IMR-90 (cell line): ENCODE measurements around the gene PDZRN3. TPM values are rescaled to one million over a fixed set of nuclear protein-coding genes. Genes with fewer than 3 reads are reported as not detected.

ENCODE experiments used
- ATAC-seq: fragments of 200-7000 bp; cut with Tn5 transposase; 2 replicates; pipeline ENCODE4 v1.9.1; 2020; ENCODE audit warnings: low read depth, mild to moderate bottlenecking, moderate library complexity
- BruUV-seq: library from RNA; stranded (reverse); fragments of 400-500 nt; replicated peaks from 2 replicates; lab custom pipeline; 2021; lab: Mats Ljungman, UMichigan
- CTCF ChIA-PET: fragments of 300-600 bp; formaldehyde crosslinking; extraction: SDS; loops from one replicate; lab custom pipeline; 2021; ENCODE audit warnings: antibody characterized with exemption; lab: Yijun Ruan, JAX
- POLR2A ChIA-PET: fragments of 300-600 bp; sonication (Branson Sonifier 250); formaldehyde crosslinking; loops from one replicate; lab custom pipeline; 2022; ENCODE audit warnings: antibody characterized with exemption; ENCODE audit not compliant: unreplicated experiment; lab: Charles Lee
- DNase-seq: peaks from one replicate; pipeline ENCODE4 v3.0.0; 2013
- H2AFZ ChIP-seq: replicated peaks from 2 replicates; pipeline ENCODE3; 2013; ENCODE audit warnings: low read length, mild to moderate bottlenecking; ENCODE audit not compliant: poor library complexity
- H2AK5ac ChIP-seq: 2 replicates; pipeline ENCODE4 v1.6.1; 2013; ENCODE audit warnings: low read depth, low read length, inconsistent platforms
- H2AK9ac ChIP-seq: replicated peaks from 2 replicates; pipeline ENCODE3; 2013; ENCODE audit warnings: mild to moderate bottlenecking, low read depth, low read length, moderate library complexity; ENCODE audit not compliant: poor library complexity
- H2BK120ac ChIP-seq: 2 replicates; pipeline ENCODE4 v1.6.1; 2013; ENCODE audit warnings: low read depth, low read length, inconsistent platforms
- H2BK15ac ChIP-seq: 3 replicates; pipeline ENCODE4 v1.6.1; 2013; ENCODE audit warnings: low read depth, low read length, inconsistent platforms
- H2BK20ac ChIP-seq: 2 replicates; pipeline ENCODE4 v1.6.1; 2013; ENCODE audit warnings: low read depth, mild to moderate bottlenecking, inconsistent platforms, low read length, moderate library complexity
- H2BK5ac ChIP-seq: 2 replicates; pipeline ENCODE4 v1.6.1; 2013; ENCODE audit warnings: mild to moderate bottlenecking, low read depth, low read length, inconsistent platforms; ENCODE audit not compliant: poor library complexity, severe bottlenecking
- H3K14ac ChIP-seq: replicated peaks from 2 replicates; pipeline ENCODE4 v1.6.1; 2013; ENCODE audit warnings: low read depth, low read length, inconsistent platforms
- H3K18ac ChIP-seq: 2 replicates; pipeline ENCODE4 v1.6.1; 2013; ENCODE audit warnings: low read depth, low read length, control low read depth
- H3K23ac ChIP-seq: 2 replicates; pipeline ENCODE4 v1.6.1; 2013; ENCODE audit warnings: low read depth, low read length, inconsistent platforms
- H3K27ac ChIP-seq: 2 replicates; pipeline ENCODE4 v1.5.1; 2013; ENCODE audit warnings: mild to moderate bottlenecking, control low read depth, low read length; ENCODE audit not compliant: insufficient read depth
- H3K27me3 ChIP-seq: 2 replicates; pipeline ENCODE4 v1.6.1; 2013; ENCODE audit warnings: low read length; ENCODE audit not compliant: control insufficient read depth, insufficient read depth
- H3K36me3 ChIP-seq: 2 replicates; pipeline ENCODE4 v1.6.1; 2013; ENCODE audit warnings: low read length, mixed read lengths; ENCODE audit not compliant: control insufficient read depth, insufficient read depth
- H3K4ac ChIP-seq: 2 replicates; pipeline ENCODE4 v1.6.1; 2013; ENCODE audit warnings: low read depth, low read length, inconsistent platforms
- H3K4me1 ChIP-seq: 2 replicates; pipeline ENCODE4 v1.6.1; 2013; ENCODE audit warnings: low read length, mixed read lengths; ENCODE audit not compliant: control insufficient read depth, insufficient read depth
- H3K4me2 ChIP-seq: 2 replicates; pipeline ENCODE4 v1.6.1; 2013; ENCODE audit warnings: low read depth, mild to moderate bottlenecking, control low read depth, low read length, moderate library complexity
- H3K4me3 ChIP-seq: 2 replicates; pipeline ENCODE4 v1.5.1; 2013; ENCODE audit warnings: low read depth, mild to moderate bottlenecking, control low read depth, low read length, moderate library complexity; ENCODE audit not compliant: insufficient read depth
- H3K56ac ChIP-seq: 2 replicates; pipeline ENCODE4 v1.6.1; 2013; ENCODE audit warnings: low read length, inconsistent platforms; ENCODE audit not compliant: insufficient read depth; ENCODE audit errors: extremely low read depth
- H3K79me1 ChIP-seq, 2 experiments: 2 replicates each; pipeline ENCODE4 v1.6.1; 2013; ENCODE audit warnings: low read length in 2 of 2, inconsistent platforms in 1 of 2, low read depth in 1 of 2
- H3K9ac ChIP-seq: 2 replicates; pipeline ENCODE4 v1.6.1; 2013; ENCODE audit warnings: low read depth, low read length, control low read depth
- H3K9me1 ChIP-seq: 2 replicates; pipeline ENCODE4 v1.6.1; 2013; ENCODE audit warnings: low read length, inconsistent platforms; ENCODE audit not compliant: insufficient read depth
- H3K9me3 ChIP-seq: 2 replicates; pipeline ENCODE4 v1.6.1; 2013; ENCODE audit warnings: low read length; ENCODE audit not compliant: control insufficient read depth, insufficient read depth
- H4K20me1 ChIP-seq: 2 replicates; pipeline ENCODE4 v1.6.1; 2013; ENCODE audit warnings: low read length, inconsistent platforms; ENCODE audit not compliant: insufficient read depth
- H4K5ac ChIP-seq: 2 replicates; pipeline ENCODE4 v1.6.1; 2013; ENCODE audit warnings: mild to moderate bottlenecking, low read depth, low read length, control low read depth
- H4K8ac ChIP-seq, 2 experiments: 2 replicates each; pipeline ENCODE4 v1.6.1; 2013; ENCODE audit warnings: low read depth in 2 of 2, low read length in 2 of 2, control low read depth in 1 of 2, inconsistent platforms in 1 of 2
- H4K91ac ChIP-seq: 2 replicates; pipeline ENCODE4 v1.6.1; 2013; ENCODE audit warnings: low read depth, low read length, inconsistent platforms; ENCODE audit not compliant: insufficient read depth
- RCOR1 ChIP-seq: IDR thresholded peaks from 2 replicates; pipeline ENCODE4 v1.6.1; 2012; ENCODE audit warnings: mild to moderate bottlenecking, low read length, improper control_type of control experiment; ENCODE audit not compliant: insufficient replicate concordance
- WGBS, 2 experiments: methylation state at CpG; one replicate each; pipeline versions ENCODE4 v1.1.5 to v1.1.7; 2013; ENCODE audit warnings: missing lambda C conversion rate in 2 of 2; ENCODE audit not compliant: insufficient read length in 1 of 2; ENCODE audit errors: extremely low coverage in 2 of 2; 5-methylcytosine and 5-hydroxymethylcytosine counted together
- dilution Hi-C: fragments of 300-500 bp; cut with HindIII; formaldehyde crosslinking; loops from one replicate; pipeline ENCODE4 v1.14.3; 2018; ENCODE audit warnings: low sequenced_read_pairs; ENCODE audit not compliant: unreplicated experiment
- in situ Hi-C: fragments of 300-500 bp; cut with MboI; formaldehyde crosslinking; loops from 3 replicates; pipeline ENCODE4 v1.14.3; 2019; ENCODE audit warnings: low sequenced_read_pairs, inconsistent platforms, mixed read lengths
- intact Hi-C: fragments of 100-400 bp; cut with micrococcal nuclease; formaldehyde crosslinking; loops from 2 replicates; pipeline ENCODE4 v1.10.0; 2022
- polyA plus RNA-seq, 3 experiments: library from polyadenylated mRNA; depleted of rRNA; stranded (reverse); fragments of >200 nt; gene quantifications; 2 replicates each; pipeline ENCODE4 v1.2.3, GENCODE V29; 2012; ENCODE audit warnings: low replicate concordance in 1 of 3
- total RNA-seq: library from RNA; depleted of rRNA; stranded (reverse); fragments of >200 nt; gene quantifications from 2 replicates; pipeline ENCODE4 v1.2.3, GENCODE V29; 2012

Gene PDZRN3
- total and polyA plus RNA-seq, 2 of the 4 experiments (the other 2 are of a cell fraction): 9.4 to 17.0 TPM

- Histone ChIP-seq H2BK15ac (no peak overlapping the region), H3K9me1 (no peaks in the 10 kb centered on the region; the same call in 1 of the 2 replicates), H3K4me1 (no peaks in the 10 kb centered on the region), H4K91ac (no peak overlapping the region), H2BK20ac (no peak overlapping the region), H3K36me3 (peaks cover 44% of the 10 kb centered on the region), H3K56ac (no peak overlapping the region), H3K18ac (no peak overlapping the region), H3K9me3 (no peaks in the 10 kb centered on the region; the same call in 1 of the 2 replicates), H3K14ac (no peak overlapping the region), H3K27me3 (no peaks in the 10 kb centered on the region), H3K4ac (no peak overlapping the region), H3K9ac (no peak overlapping the region), H4K5ac (no peak overlapping the region), H3K4me3 (no peak overlapping the region), H3K27ac (no peak overlapping the region), H4K20me1 (no peaks in the 10 kb centered on the region), H2BK5ac (no peak overlapping the region), H3K79me1 (no peaks in the 10 kb centered on the region), H2BK120ac (no peak overlapping the region), H2AK9ac (no peak overlapping the region), H4K8ac (no peak overlapping the region), H2AFZ (no peak overlapping the region), H3K23ac (no peak overlapping the region), H2AK5ac (no peak overlapping the region), H3K4me2 (no peak overlapping the region)
- POLR2A ChIA-PET: no interaction called here
- ATAC-seq: no peak
- in situ Hi-C loops (no loop called here), dilution Hi-C loops (no loop called here), intact Hi-C loops (no loop called here)
- TF ChIP-seq RCOR1: no peak
- no peak for DNase-seq
- BruUV-seq: no TSS peak
- CTCF ChIA-PET: no interaction called here
- 96% methylated on average over 9 of the region's 47 CpGs; no CpG with 5 or more reads in 1 of the 2 experiments for WGBS, 2 experiments
These were observed 241.2 kb downstream of the PDZRN3 start for GRCh38 chr3:73383470-73384049.
